Measurements from ENCODE around the gene EVA1C. TPM values are rescaled to one million over a fixed set of nuclear protein-coding genes. Genes with fewer than 3 reads are reported as not detected.
"Not testable (repeated sequence)": the region's sequence is repeated elsewhere in the genome, so short reads cannot be mapped to it uniquely, and the experiment has no call there.

The EVA1C gene
- total RNA-seq, 6 donors from 2014 or later: 40.2 to 75.6 (median 55.7) TPM

DNA sequence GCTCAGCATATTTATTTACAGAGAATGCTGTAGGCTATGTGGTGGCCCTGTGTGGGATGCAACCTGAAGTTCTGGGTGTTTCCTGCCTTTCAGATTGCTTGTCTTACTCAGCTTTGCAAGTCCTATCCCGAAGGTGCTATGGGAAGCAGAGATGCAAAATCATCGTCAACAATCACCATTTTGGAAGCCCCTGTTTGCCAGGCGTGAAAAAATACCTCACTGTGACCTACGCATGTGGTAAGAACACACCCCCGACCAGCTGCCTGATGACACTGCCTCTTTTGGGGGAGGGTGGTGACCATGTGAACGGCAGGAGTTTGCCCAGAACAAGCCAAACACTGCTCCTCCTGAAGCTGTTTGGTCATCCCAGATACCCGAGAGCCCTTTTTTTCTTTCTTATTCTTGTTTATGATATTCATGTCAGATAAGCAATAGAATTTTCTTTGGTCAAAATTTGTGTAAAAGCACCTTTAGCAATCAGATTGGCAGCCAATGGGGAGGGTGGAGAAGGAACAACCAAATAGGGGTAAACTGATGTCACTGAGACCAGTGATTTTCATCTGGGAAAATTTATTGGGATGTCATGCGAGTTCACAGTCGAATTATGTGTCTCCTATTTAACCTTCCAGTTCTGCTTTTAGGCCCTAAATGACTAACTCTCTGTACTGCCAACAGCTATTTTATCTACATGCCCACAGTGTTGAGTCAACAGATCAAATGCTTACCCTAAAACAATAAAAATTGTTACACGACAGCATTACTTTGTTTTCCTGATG lies 82.6 kb downstream of the EVA1C start:
- Histone ChIP-seq H3K4me3 (no peak overlapping the region), H3K36me3 (peaks cover 0 to 38% (median 13%) of the 10 kb centered on the region in 4 donors), H3K27ac (no peak overlapping the region), H3K9me3 (no peaks in the 10 kb centered on the region), H3K4me1 (peaks cover 6 to 22% (median 18%) of the 10 kb centered on the region in 4 donors), H3K27me3 (no peaks in the 10 kb centered on the region)
- no peak for DNase-seq
- TF ChIP-seq POLR2A (IDR thresholded peaks at IDR 0.05) (no peak), POLR2AphosphoS5 (IDR thresholded peaks at IDR 0.05) (no peak), EP300 (IDR thresholded peaks at IDR 0.05) (no peak), CTCF (IDR thresholded peaks at IDR 0.05) (no peak)
- peak in 1 of 2 donors; percentile 56 for ATAC-seq (ENCODE audit: low FRiP score in 2 of 2)
- WGBS, 2 donors: 81% methylated on average over 7 to 10 of the region's 10 CpGs

DNA sequence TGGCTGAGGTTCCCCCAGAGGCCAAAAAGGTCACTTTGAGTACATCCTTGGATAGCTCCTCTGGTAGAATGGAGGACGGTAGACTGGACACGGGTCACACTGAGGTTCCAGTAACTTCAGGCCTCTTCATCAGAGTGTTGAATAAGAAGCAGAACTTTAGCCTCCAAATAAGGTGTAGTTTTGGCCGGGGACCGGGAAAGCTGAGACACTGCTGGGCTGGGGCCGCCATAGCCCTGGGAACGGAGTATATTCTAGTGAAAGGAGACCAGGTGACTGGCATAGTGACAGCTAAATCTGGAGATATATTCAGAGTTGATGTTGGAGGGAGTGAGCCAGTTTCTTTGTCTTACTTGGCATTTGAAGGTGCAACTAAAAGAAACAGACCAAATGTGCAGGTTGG lies 84.1 kb downstream of the EVA1C start:
- no peak overlapping the region for H3K27ac ChIP-seq
- WGBS, 2 donors: 90 to 95% methylated on average over 6 of the region's 6 CpGs
- peaks cover 0 to 42% (median 13%) of the 10 kb centered on the region in 4 donors for H3K36me3 ChIP-seq
- no peak overlapping the region for H3K4me3 ChIP-seq
- H3K9me3 ChIP-seq: no peaks in the 10 kb centered on the region
- TF ChIP-seq POLR2AphosphoS5 (IDR thresholded peaks at IDR 0.05) (no peak), CTCF (IDR thresholded peaks at IDR 0.05) (no peak), EP300 (IDR thresholded peaks at IDR 0.05) (no peak), POLR2A (IDR thresholded peaks at IDR 0.05) (no peak)
- peaks cover 6 to 22% (median 18%) of the 10 kb centered on the region in 4 donors for H3K4me1 ChIP-seq
- H3K27me3 ChIP-seq: no peaks in the 10 kb centered on the region
- ATAC-seq (ENCODE audit: low FRiP score in 2 of 2) (no peak), DNase-seq (no peak)

- Histone ChIP-seq H3K4me1 (peaks cover 0 to 11% (median 10%) of the 10 kb centered on the region in 4 donors), H3K27ac (peak overlapping the region in 2 of 4 donors; percentile 50 to 64), H3K27me3 (no peaks in the 10 kb centered on the region), H3K9me3 (no peaks in the 10 kb centered on the region), H3K4me3 (no peak overlapping the region), H3K36me3 (peaks cover 3 to 69% (median 29%) of the 10 kb centered on the region in 4 donors)
- whole genome bisulfite sequencing, 2 donors: 64 to 74% methylated on average over 14 of the region's 14 CpGs
- DNase-seq (no peak), ATAC-seq (ENCODE audit: low FRiP score in 2 of 2) (no peak)
- no peak for TF ChIP-seq CTCF (IDR thresholded peaks at IDR 0.05)
- TF ChIP-seq POLR2A (IDR thresholded peaks at IDR 0.05): no peak
- no peak for TF ChIP-seq EP300 (IDR thresholded peaks at IDR 0.05)
- TF ChIP-seq POLR2AphosphoS5 (IDR thresholded peaks at IDR 0.05): no peak
Observed at GRCh38 chr21:32499249-32500055, 86.9 kb downstream of the EVA1C start.

GRCh38 chr21:32503641-32504040 lies 91.1 kb downstream of the EVA1C start:
- 93 to 96% methylated on average over 7 of the region's 7 CpGs for WGBS, 2 donors
- H3K27me3 ChIP-seq, DNase-seq: not testable (repeated sequence)

GRCh38 chr21:32505767-32506166 lies 93.3 kb downstream of the EVA1C start:
- H3K4me1 ChIP-seq; H3K4me3 ChIP-seq; H3K9me3 ChIP-seq; ATAC-seq (ENCODE audit: low FRiP score in 2 of 2); H3K27me3 ChIP-seq; DNase-seq; H3K27ac ChIP-seq: not testable (repeated sequence)
- WGBS, 2 donors: 91 to 98% methylated on average over 3 of the region's 3 CpGs
- H3K36me3 ChIP-seq: peaks cover 3 to 78% (median 37%) of the 10 kb centered on the region in 4 donors

More at GRCh38 chr21:32503641-32504040, 91.1 kb downstream of the EVA1C start:
- not testable (repeated sequence) for H3K27ac ChIP-seq; H3K9me3 ChIP-seq; H3K4me3 ChIP-seq; ATAC-seq (ENCODE audit: low FRiP score in 2 of 2)
- peaks cover 0 to 11% (median 10%) of the 10 kb centered on the region in 4 donors for H3K4me1 ChIP-seq
- peaks cover 3 to 66% (median 33%) of the 10 kb centered on the region in 4 donors for H3K36me3 ChIP-seq

DNA sequence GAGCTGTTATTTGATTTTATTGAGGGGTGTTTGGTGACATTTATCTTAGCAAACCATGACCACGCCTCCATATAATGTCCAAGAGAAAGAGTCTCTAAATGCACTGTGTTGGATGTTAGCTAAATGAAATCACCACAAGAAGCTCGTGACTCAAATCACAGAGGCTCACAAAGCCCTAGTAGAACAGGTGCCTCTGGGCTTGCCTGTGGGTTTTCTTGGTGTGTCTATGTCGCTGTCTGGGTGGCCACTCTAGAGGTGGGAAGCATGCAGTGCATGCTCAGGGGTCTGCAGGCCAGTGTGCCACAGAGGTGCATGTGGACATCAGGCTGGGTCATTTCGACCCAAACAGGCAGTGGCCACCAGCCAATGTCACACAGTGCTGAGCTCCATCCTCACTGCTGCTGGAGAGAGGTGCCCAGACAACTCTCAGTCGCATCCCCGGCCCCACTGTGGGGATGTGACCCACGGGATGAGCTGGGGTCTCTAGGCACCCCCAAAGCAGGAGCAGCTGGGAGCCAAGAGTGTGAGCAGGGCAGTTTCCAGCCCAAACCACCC lies 94.0 kb downstream of the EVA1C start:
- 91 to 94% methylated on average over 4 to 7 of the region's 7 CpGs for WGBS, 2 donors

More for the DNA sequence above, 94.0 kb downstream of the EVA1C start:
- H3K27ac ChIP-seq; H3K4me1 ChIP-seq; H3K4me3 ChIP-seq; H3K9me3 ChIP-seq; ATAC-seq (ENCODE audit: low FRiP score in 2 of 2); H3K27me3 ChIP-seq; DNase-seq: not testable (repeated sequence)
- peaks cover 3 to 79% (median 36%) of the 10 kb centered on the region in 4 donors for H3K36me3 ChIP-seq

All from upper lobe of left lung (tissue), 6 donors.